H9 (cell line): ENCODE results near the gene PSMD5. TPM values are rescaled to one million over a fixed set of nuclear protein-coding genes. Genes with fewer than 3 reads are reported as not detected.

Experiments used
- DNase-seq: peaks from one replicate; pipeline ENCODE4 v3.0.0-alpha.2; 2017
- H2AFZ ChIP-seq: one replicate; pipeline ENCODE4 v1.6.1; 2013; ENCODE audit warnings: mild to moderate bottlenecking, low read length, control low read depth, moderate library complexity
- H2AK5ac ChIP-seq: 2 replicates; pipeline ENCODE4 v1.6.1; 2013; ENCODE audit warnings: low read length, control low read depth, mixed read lengths; ENCODE audit not compliant: insufficient read length
- H2BK120ac ChIP-seq: one replicate; pipeline ENCODE4 v1.6.1; 2013; ENCODE audit warnings: low read depth, mild to moderate bottlenecking, low read length, control low read depth, inconsistent platforms; ENCODE audit not compliant: poor library complexity, severe bottlenecking
- H2BK12ac ChIP-seq: 2 replicates; pipeline ENCODE4 v1.6.1; 2013; ENCODE audit warnings: low read length, control low read depth, mixed read lengths, low read depth; ENCODE audit not compliant: insufficient read length
- H2BK15ac ChIP-seq: 2 replicates; pipeline ENCODE4 v1.6.1; 2013; ENCODE audit warnings: low read depth, low read length, control low read depth
- H2BK20ac ChIP-seq: one replicate; pipeline ENCODE4 v1.6.1; 2013; ENCODE audit warnings: low read depth, mild to moderate bottlenecking, low read length, control low read depth, inconsistent platforms; ENCODE audit not compliant: poor library complexity, severe bottlenecking
- H2BK5ac ChIP-seq: 2 replicates; pipeline ENCODE4 v1.6.1; 2013; ENCODE audit warnings: low read length, control low read depth, mixed read lengths; ENCODE audit not compliant: insufficient read length
- H3K14ac ChIP-seq: 2 replicates; pipeline ENCODE4 v1.6.1; 2013; ENCODE audit warnings: low read length, control low read depth; ENCODE audit not compliant: insufficient read depth
- H3K18ac ChIP-seq: 2 replicates; pipeline ENCODE4 v1.6.1; 2013; ENCODE audit warnings: low read depth, mild to moderate bottlenecking, mixed read lengths, low read length, control low read depth; ENCODE audit not compliant: insufficient read length
- H3K23ac ChIP-seq: 2 replicates; pipeline ENCODE4 v1.6.1; 2013; ENCODE audit warnings: low read length, control low read depth, mixed read lengths, low read depth; ENCODE audit not compliant: insufficient read length
- H3K23me2 ChIP-seq: 2 replicates; pipeline ENCODE4 v1.6.1; 2013; ENCODE audit warnings: low read depth, mild to moderate bottlenecking, mixed read lengths, low read length, control low read depth; ENCODE audit not compliant: insufficient read length, poor library complexity, severe bottlenecking
- H3K27ac ChIP-seq: 2 replicates; pipeline ENCODE4 v1.5.1; 2013; ENCODE audit warnings: low read length, control low read depth, mixed read lengths, low read depth; ENCODE audit not compliant: insufficient read length
- H3K27me3 ChIP-seq: 2 replicates; pipeline ENCODE4 v1.6.1; 2013; ENCODE audit warnings: low read length, control low read depth, inconsistent platforms; ENCODE audit not compliant: insufficient read depth
- H3K4ac ChIP-seq: 2 replicates; pipeline ENCODE4 v1.6.1; 2013; ENCODE audit warnings: low read depth, mild to moderate bottlenecking, control low read depth, inconsistent platforms, low read length, moderate library complexity
- H3K4me1 ChIP-seq: 2 replicates; pipeline ENCODE4 v1.6.1; 2013; ENCODE audit warnings: low read length, control low read depth, inconsistent platforms; ENCODE audit not compliant: insufficient read depth
- H3K4me2 ChIP-seq: 2 replicates; pipeline ENCODE4 v1.6.1; 2013; ENCODE audit warnings: low read length, control low read depth, mixed read lengths; ENCODE audit not compliant: insufficient read length, insufficient read depth
- H3K56ac ChIP-seq: 2 replicates; pipeline ENCODE4 v1.6.1; 2013; ENCODE audit warnings: low read depth, mild to moderate bottlenecking, mixed read lengths, low read length, control low read depth; ENCODE audit not compliant: insufficient read length
- H3K79me1 ChIP-seq: 2 replicates; pipeline ENCODE4 v1.6.1; 2013; ENCODE audit warnings: low read depth, mild to moderate bottlenecking, moderate library complexity, low read length, control low read depth, inconsistent platforms; ENCODE audit not compliant: insufficient read depth, poor library complexity, severe bottlenecking
- H3K79me2 ChIP-seq: 2 replicates; pipeline ENCODE4 v1.6.1; 2013; ENCODE audit warnings: low read length, control low read depth, inconsistent platforms; ENCODE audit not compliant: insufficient read depth
- H3K9ac ChIP-seq: 2 replicates; pipeline ENCODE4 v1.6.1; 2013; ENCODE audit warnings: low read length, control low read depth, mixed read lengths; ENCODE audit not compliant: insufficient read length; ENCODE audit errors: extremely low read depth
- H3K9me3 ChIP-seq: one replicate; pipeline ENCODE4 v1.6.1; 2013; ENCODE audit warnings: low read depth, low read length, inconsistent platforms; ENCODE audit not compliant: control insufficient read depth
- H3T11ph ChIP-seq: one replicate; pipeline ENCODE4 v1.6.1; 2013; ENCODE audit warnings: mild to moderate bottlenecking, low read length, control low read depth, inconsistent platforms
- H4K20me1 ChIP-seq: one replicate; pipeline ENCODE4 v1.6.1; 2013; ENCODE audit not compliant: control insufficient read depth, insufficient read length, insufficient read depth
- H4K5ac ChIP-seq: 2 replicates; pipeline ENCODE4 v1.6.1; 2013; ENCODE audit warnings: low read depth, mild to moderate bottlenecking, mixed read lengths, low read length, control low read depth; ENCODE audit not compliant: insufficient read length
- H4K8ac ChIP-seq: replicated peaks from 2 replicates; pipeline ENCODE4 v1.6.1; 2013; ENCODE audit warnings: low read length, control low read depth, mixed read lengths, low read depth; ENCODE audit not compliant: insufficient read length
- H4K91ac ChIP-seq: 2 replicates; pipeline ENCODE4 v1.6.1; 2013; ENCODE audit warnings: low read depth, mild to moderate bottlenecking, moderate library complexity, mixed read lengths, low read length, control low read depth; ENCODE audit not compliant: insufficient read length
- H3K27ac Mint-ChIP-seq, 3 experiments: 2 replicates in 2 of 3; 3 replicates in 1 of 3; pipeline ENCODE4 v1.8.0; 2020 to 2021; ENCODE audit warnings: mixed read lengths in 3 of 3, mild to moderate bottlenecking in 1 of 3, moderate library complexity in 1 of 3
- H3K27me3 Mint-ChIP-seq: 2 replicates; pipeline ENCODE4 v1.8.0; 2021; ENCODE audit warnings: low read depth, mild to moderate bottlenecking, moderate library complexity, mixed read lengths
- H3K36me3 Mint-ChIP-seq, 3 experiments: 2 replicates in 2 of 3; 3 replicates in 1 of 3; pipeline ENCODE4 v1.8.0; 2020 to 2021; ENCODE audit warnings: low read depth in 3 of 3, mixed read lengths in 3 of 3; ENCODE audit not compliant: insufficient read depth in 1 of 3
- H3K4me1 Mint-ChIP-seq, 2 experiments: 2 replicates each; pipeline ENCODE4 v1.8.0; 2020; ENCODE audit warnings: mixed read lengths in 2 of 2
- H3K4me3 Mint-ChIP-seq, 2 experiments: 2 replicates in 1 of 2; 3 replicates in 1 of 2; pipeline ENCODE4 v1.8.0; 2020 to 2021; ENCODE audit warnings: mild to moderate bottlenecking in 2 of 2, mixed read lengths in 2 of 2, moderate library complexity in 1 of 2
- H3K9me3 Mint-ChIP-seq, 2 experiments: 2 replicates in 1 of 2; 3 replicates in 1 of 2; pipeline ENCODE4 v1.8.0; 2020; ENCODE audit warnings: mild to moderate bottlenecking in 2 of 2, mixed read lengths in 2 of 2, moderate library complexity in 1 of 2
- CTCF ChIP-seq: fragments of 200-600 bp; sonication (generic); conservative IDR thresholded peaks from 3 replicates; pipeline ENCODE4 v1.8.0; 2021; ENCODE audit warnings: antibody characterized with exemption, mild to moderate bottlenecking
- WGBS: extraction: QIAGEN DNeasy Blood & Tissue Kit; methylation state at CpG from one replicate; pipeline ENCODE4 v1.1.7; 2013; ENCODE audit warnings: missing lambda C conversion rate, low lambda C conversion rate, mixed read lengths; ENCODE audit not compliant: insufficient read length; ENCODE audit errors: extremely low coverage; 5-methylcytosine and 5-hydroxymethylcytosine counted together
- total RNA-seq: library from RNA; stranded (reverse); gene quantifications from 2 replicates; pipeline ENCODE4 v1.2.1, GENCODE V29; 2021

Gene PSMD5
- total RNA-seq, 1 experiment from 2014 or later = 64.9 TPM

- Mint-ChIP-seq H3K4me1 (peaks cover 0 to under 1% of the 10 kb centered on the region in 2 experiments; a peak in 2 of 4 replicates), H3K9me3 (no peaks in the 10 kb centered on the region), H3K4me3 (no peak overlapping the region), H3K36me3 (peaks cover 33 to 79% (median 62%) of the 10 kb centered on the region in 3 experiments; a peak in 6 of 7 replicates), H3K27ac (no peak overlapping the region; a peak in 1 of 7 replicates), H3K27me3 (no peaks in the 10 kb centered on the region)
- Histone ChIP-seq H3K4me2 (no peak overlapping the region), H4K91ac (no peak overlapping the region), H3K27ac (no peak overlapping the region), H2BK120ac (no peak overlapping the region), H3K79me2 (no peaks in the 10 kb centered on the region), H3K4me1 (no peaks in the 10 kb centered on the region), H4K20me1 (no peaks in the 10 kb centered on the region), H2BK12ac (no peak overlapping the region), H4K5ac (no peak overlapping the region), H3K9me3 (no peaks in the 10 kb centered on the region), H3K4ac (no peak overlapping the region), H3K23me2 (no peaks in the 10 kb centered on the region), H3K27me3 (no peaks in the 10 kb centered on the region), H3K18ac (no peak overlapping the region), H3K9ac (no peak overlapping the region), H3T11ph (no peak overlapping the region), H4K8ac (no peak overlapping the region), H2BK20ac (no peak overlapping the region), H2BK5ac (no peak overlapping the region), H2BK15ac (no peak overlapping the region), H3K14ac (no peak overlapping the region), H2AFZ (no peak overlapping the region), H2AK5ac (no peak overlapping the region), H3K79me1 (no peaks in the 10 kb centered on the region), H3K23ac (no peak overlapping the region), H3K56ac (no peak overlapping the region)
- no peak for DNase-seq
- no peak for TF ChIP-seq CTCF
- WGBS = no CpG with 5 or more reads among the region's 3 CpGs
These were observed 69.5 kb downstream of the PSMD5 start for GRCh38 chr9:120773256-120773655.
